Measurements from ENCODE around the gene RAB3C. TPM values are rescaled to one million over a fixed set of nuclear protein-coding genes. Genes with fewer than 3 reads are reported as not detected.

RAB3C gene
- total and polyA plus RNA-seq, 2 experiments from 2014 or later = 15.0 to 30.6 TPM

- no peak for TF ChIP-seq ZNF114 (CRISPR knock-in tag; IDR thresholded peaks at IDR 0.05)
- no peak for TF ChIP-seq EZH2phosphoT487 (IDR thresholded peaks at IDR 0.05; ENCODE audit: unreplicated experiment)
- TF ChIP-seq ZNF331 (CRISPR knock-in tag; IDR thresholded peaks at IDR 0.05; ENCODE audit: low read depth) = no peak
- TF ChIP-seq REST (IDR thresholded peaks at IDR 0.05; ENCODE audit: unreplicated experiment) = no peak
- TF ChIP-seq CTCF (conservative IDR thresholded peaks at IDR 0.05; ENCODE audit: low read depth in 2 of 2) = no peak
These were observed 231.0 kb downstream of the RAB3C start (continued) for GRCh38 chr5:58813855-58814254.

- H3K4me2 ChIP-seq = no peak overlapping the region
- no peaks in the 10 kb centered on the region for H3K9me2 ChIP-seq (ENCODE audit: insufficient read depth)
- H3K36me3 Mint-ChIP-seq (ENCODE audit: low read depth) = no peaks in the 10 kb centered on the region
- H3F3A ChIP-seq (replicated peaks; ENCODE audit: low read depth) = no peaks in the 10 kb centered on the region
- no peak overlapping the region for H2AFZ ChIP-seq
- no peaks in the 10 kb centered on the region for H3K36me3 ChIP-seq (ENCODE audit: insufficient read depth)
- no peak for ATAC-seq
- no peak overlapping the region for H3K27ac Mint-ChIP-seq
- H3K4me1 Mint-ChIP-seq = peaks cover 3% of the 10 kb centered on the region; the same call in 1 of the 3 replicates
- H3K27me3 ChIP-seq (ENCODE audit: insufficient read depth) = no peaks in the 10 kb centered on the region
- H3K4me1 ChIP-seq (ENCODE audit: insufficient read depth) = no peaks in the 10 kb centered on the region
- H3K4me3 Mint-ChIP-seq = no peak overlapping the region
- H4K20me1 ChIP-seq (replicated peaks; ENCODE audit: insufficient read depth) = no peaks in the 10 kb centered on the region
- no peak overlapping the region for H3K27ac ChIP-seq (ENCODE audit: low read depth)
- no peaks in the 10 kb centered on the region for H3K27me3 Mint-ChIP-seq (ENCODE audit: insufficient read depth, low read depth, poor library complexity)
- H3K4me3 ChIP-seq = no peak overlapping the region
- no peaks in the 10 kb centered on the region for H3K79me2 ChIP-seq (replicated peaks; ENCODE audit: insufficient read depth)
- DNase-seq (ENCODE audit: low spot score) = no peak
- H3K9me3 Mint-ChIP-seq = no peaks in the 10 kb centered on the region
- TF ChIP-seq ZNF114 (CRISPR knock-in tag; IDR thresholded peaks at IDR 0.05) = no peak
- no peak for TF ChIP-seq REST (IDR thresholded peaks at IDR 0.05; ENCODE audit: unreplicated experiment)
- TF ChIP-seq ZNF462 (CRISPR knock-in tag; IDR thresholded peaks at IDR 0.05) = no peak
- no peak for TF ChIP-seq ETS1 (IDR thresholded peaks at IDR 0.05)
- TF ChIP-seq STAT1 (IDR thresholded peaks at IDR 0.05; ENCODE audit: unreplicated experiment) = no peak
These were observed 233.4 kb downstream of the RAB3C start for GRCh38 chr5:58816181-58816731.
